ENCODE data around the gene WDR83.
"Not testable (repeated sequence)": the region's sequence is repeated elsewhere in the genome, so short reads cannot be mapped to it uniquely, and the experiment has no call there.

Gene WDR83, protein sequence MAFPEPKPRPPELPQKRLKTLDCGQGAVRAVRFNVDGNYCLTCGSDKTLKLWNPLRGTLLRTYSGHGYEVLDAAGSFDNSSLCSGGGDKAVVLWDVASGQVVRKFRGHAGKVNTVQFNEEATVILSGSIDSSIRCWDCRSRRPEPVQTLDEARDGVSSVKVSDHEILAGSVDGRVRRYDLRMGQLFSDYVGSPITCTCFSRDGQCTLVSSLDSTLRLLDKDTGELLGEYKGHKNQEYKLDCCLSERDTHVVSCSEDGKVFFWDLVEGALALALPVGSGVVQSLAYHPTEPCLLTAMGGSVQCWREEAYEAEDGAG

DNA sequence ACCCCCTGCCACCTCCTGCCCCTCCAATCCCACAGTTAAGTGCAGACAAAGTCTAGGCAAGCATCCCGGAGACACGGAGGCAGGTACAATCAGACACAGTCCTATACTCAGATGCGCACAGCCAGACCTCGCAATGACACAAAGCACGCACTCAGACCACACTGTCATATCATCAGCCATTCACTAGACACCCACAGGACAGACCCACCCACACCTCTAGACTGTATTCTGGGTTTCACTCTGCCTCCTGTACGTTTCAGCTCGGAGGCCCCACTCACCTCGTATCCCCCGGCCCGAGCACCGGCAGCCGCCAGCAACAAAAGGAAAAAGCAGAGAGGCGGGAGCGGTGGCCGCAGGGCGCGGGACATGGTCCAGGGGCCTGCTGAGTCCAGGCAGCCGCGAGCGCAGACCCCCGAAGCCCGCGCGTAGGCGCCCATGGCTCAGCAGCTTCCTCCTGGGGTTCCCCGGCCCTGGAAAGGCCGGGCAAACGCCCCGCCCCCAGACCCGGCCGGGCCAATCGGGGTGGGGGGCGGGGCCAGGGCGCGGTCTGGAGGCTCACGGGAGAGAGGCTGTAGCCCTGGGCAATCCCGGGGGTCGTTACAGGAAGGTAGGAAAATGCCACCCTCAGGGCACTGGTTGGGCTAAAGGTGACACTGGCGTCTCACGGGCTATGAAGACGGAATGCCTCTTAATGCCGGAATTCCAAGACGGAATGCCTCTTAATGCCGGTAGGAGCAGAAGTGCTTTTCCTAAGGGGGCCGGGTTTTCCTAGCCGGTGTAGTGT, at the start of gene WDR83, which contains the start of gene MAN2B1:
TSS of gene WDR83 (plus strand) at position 543 of the 784 bp plus-strand sequence. CDS start 2,984 bp downstream, outside the sequence.
TSS of gene MAN2B1 (minus strand) at position 478 of the 784 bp plus-strand sequence. CDS start at position 437, 41 bp downstream.
- peak; percentile 78 for DNase-seq (ENCODE audit: low spot score)

DNA sequence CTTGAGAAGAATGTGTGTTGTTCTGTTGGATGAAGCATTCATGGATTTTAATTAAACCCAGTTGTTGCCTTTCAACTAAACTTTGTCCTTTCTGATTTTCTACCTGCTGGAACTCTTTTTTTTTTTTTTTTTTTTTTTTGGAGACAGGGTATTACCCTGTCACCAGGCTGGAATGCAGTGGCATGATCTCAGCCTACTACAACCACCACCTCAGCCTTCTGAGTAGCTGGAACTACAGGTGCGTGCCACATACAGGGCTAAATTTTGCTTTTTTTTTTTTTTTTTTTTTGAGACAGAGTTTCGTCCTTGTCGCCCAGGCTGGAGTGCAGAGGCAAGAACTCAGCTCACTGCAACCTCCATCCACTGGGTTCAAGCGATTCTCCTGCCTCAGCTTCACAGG, 49.0 kb upstream of the WDR83 start:
- DNase-seq (ENCODE audit: low spot score), result no peak

DNA sequence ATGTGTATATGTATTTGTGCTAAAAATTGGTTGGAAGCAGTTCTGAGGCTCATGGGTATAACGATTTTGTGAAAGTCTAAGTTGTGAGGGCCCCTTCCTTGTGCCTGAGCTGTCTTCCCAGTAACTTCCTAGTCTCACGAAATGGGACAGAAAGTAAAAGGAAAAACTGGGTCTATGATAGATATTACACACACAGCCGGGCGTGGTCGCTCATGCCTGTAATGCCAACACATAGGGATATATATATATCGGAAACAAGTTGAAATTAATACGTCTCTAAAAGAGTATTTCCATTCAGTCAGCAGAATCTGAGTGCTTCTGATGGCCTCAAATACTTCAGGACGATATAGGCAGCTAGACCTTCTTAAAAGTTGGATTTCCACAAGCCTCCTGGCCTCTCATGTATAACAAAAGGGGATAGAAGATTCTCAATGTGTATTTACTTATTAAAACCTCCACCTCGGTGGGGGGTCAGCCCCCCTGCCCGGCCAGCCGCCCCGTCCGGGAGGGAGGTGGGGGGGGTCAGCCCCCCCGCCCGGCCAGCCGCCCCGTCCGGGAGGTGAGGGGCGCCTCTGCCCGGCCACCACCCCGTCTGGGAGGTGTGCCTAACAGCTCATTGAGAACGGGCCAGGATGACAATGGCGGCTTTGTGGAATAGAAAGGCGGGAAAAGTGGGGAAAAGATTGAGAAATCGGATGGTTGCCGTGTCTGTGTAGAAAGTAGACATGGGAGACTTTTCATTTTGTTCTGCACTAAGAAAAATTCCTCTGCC, 45.2 kb upstream of the WDR83 start:
- not testable (repeated sequence) for DNase-seq (ENCODE audit: low spot score)

DNA sequence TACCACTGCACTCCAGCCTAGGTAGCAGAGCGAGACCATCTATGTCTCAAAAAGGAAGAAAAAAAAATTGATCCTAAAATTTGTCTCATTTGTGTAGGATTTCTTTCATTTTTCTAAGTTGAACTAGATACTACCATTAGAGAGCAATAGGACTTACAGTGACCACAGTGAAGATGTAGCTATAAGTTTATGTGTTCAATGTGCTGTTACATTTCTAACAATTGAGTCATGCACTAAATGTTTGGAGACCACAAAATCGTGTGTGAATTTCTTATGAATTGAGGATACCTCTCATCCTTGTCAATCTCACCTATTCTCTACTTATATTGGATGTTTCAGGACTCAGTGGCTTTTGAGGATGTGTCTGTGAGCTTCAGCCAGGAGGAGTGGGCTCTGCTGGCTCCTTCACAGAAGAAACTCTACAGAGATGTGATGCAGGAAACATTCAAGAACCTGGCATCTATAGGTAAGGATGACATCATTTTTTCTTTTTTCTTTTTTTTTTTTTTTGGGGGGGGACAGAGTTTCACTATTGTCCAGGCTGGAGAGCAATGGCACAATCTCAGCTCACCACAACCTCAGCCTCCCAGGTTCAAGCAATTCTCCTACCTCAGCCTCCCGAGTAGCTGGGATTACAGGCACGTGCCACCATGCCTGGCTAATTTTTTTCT, 43.1 kb upstream of the WDR83 start:
- DNase-seq (ENCODE audit: low spot score), result no peak

DNA sequence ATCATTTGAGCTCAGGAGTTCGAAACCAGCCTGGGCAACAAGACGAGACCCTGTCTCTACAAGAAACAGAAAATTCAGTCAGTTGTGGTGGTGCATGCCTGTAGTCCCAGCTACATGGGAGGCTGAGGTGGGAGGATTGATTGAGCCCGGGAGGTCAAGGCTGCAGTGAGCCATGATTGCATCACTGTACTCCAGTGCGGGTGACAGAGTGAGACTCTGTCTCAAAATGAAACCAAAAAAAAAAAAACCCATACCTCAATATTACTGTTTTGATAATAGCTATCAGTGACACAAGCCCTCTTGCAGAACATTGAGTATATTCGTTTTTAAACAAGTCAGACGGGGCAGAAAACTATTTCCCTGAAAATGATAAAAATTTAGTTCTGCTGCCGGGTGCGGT, 39.6 kb upstream of the WDR83 start:
- no peak for DNase-seq (ENCODE audit: low spot score)

DNA sequence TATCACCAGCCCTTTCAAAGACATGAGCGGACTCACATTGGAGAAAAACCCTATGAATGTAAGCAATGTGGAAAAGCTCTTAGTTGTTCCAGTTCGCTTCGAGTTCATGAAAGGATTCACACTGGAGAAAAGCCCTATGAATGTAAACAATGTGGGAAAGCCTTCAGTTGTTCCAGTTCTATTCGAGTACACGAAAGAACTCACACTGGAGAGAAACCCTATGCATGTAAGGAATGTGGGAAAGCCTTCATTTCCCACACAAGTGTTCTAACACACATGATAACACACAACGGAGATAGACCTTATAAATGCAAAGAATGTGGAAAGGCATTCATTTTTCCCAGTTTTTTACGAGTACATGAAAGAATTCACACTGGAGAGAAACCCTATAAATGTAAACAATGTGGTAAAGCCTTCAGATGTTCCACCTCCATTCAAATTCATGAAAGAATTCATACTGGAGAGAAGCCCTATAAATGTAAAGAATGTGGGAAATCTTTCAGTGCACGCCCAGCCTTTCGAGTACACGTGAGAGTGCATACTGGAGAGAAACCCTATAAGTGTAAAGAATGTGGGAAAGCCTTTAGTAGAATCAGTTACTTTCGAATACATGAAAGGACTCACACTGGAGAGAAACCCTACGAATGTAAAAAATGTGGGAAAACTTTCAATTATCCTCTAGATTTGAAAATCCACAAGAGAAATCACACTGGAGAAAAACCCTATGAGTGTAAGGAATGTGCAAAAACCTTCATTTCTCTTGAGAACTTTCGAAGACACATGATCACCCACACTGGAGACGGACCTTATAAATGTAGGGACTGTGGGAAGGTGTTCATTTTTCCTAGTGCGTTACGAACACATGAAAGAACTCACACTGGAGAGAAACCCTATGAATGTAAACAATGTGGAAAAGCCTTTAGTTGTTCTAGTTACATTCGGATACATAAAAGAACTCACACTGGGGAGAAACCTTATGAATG, 38.3 kb upstream of the WDR83 start:
- DNase-seq (ENCODE audit: low spot score), result no peak

DNA sequence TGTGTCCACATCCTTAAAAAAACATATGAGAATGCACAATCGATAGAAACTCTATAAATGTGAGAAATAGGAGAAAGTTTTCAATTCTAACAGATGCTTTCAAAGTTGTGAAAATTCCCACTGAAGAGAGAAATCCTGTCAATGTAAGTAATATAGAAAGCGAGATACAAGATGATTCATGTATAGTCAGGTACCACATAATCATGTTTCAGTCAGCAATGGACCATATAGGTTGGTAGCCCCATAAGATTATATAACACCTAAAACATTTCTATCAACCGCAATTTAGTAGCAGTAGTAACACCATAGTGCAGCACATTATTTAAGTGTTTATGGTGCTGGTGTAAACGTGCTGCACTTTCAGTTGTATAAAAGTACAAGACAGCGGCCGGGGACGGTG, 37.4 kb upstream of the WDR83 start:
- no peak for DNase-seq (ENCODE audit: low spot score)

DNA sequence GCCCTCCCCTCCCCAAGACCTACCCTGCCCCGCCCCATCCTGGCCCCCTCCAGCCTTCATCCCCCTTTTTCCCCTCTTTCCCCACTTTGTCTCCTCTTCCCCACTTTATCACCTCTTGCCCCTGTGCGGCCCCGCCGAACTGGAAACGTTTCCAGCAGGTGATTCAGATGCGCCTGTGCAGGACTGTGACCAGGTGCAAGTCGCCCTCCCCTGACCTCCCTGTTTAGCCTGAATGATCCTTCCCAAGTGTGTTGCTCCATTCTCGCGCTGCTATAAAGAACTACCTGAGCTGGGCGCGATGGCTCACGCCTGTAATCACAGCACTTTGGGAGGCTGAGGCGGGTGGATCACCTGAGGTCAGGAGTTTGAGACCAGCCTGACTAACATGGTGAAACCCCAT, 30.0 kb upstream of the WDR83 start:
- DNase-seq (ENCODE audit: low spot score), result no peak

DNA sequence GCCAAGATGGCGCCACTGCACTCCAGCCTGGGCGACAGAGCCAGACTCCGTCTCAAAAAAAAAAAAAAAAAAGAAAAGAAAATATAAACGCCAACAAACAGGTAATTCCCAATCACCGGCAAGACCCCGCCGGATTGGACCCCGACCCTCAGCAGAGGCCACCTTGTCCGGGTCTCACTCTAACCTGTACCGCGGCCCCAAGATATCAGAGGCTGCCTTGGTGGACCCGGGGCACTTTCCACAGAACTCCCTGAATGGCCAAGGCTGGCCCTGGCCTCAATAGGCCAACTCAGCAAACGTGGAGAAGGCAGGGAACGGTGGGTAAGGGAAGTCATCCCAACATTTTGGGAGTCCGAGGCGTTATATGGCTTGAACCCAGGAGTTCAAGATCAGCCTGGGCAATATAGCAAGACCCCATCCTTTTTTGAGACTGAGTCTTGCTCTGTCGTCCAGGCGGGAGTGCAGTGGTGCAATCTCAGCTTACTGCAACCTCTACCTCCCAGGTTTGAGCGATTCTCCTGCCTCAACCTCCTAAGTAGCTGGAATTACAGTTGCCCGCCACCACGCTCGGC, 27.9 kb upstream of the WDR83 start:
- DNase-seq (ENCODE audit: low spot score), result no peak

DNA sequence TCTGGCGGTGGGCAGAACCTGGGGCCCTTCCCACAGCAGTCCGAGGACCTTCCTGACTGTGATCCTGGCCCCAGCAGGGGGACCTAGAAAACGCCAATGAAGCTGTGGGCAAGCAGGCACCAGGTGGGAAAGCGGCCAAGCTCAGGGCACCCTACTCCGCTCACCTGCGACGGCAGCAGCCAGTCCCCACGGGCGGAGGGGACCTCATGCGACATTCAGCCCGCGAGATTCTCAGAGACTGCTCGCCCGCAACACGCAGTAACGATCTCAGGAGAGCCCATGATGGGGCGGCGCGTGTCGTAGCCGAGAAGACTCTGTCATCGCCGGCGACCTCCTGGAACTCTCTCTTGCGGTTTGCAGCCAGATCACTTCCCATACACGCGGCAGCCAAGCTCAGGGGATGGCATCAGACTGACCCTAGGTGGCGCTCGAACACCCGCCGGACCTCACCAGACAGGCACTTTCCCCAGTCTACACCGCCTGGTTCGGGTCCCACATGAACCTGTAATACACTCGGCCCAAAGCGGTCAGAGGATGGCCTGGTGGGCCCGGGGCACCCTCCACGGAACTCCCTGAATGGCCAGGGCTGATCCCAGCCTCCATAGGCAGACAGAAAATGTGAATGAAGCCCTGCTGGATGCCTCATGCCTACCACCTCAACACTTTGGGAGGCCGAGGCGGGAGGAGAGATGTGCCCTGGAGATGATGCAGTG, 26.6 kb upstream of the WDR83 start:
- peak; percentile 74 for DNase-seq (ENCODE audit: low spot score)

DNA sequence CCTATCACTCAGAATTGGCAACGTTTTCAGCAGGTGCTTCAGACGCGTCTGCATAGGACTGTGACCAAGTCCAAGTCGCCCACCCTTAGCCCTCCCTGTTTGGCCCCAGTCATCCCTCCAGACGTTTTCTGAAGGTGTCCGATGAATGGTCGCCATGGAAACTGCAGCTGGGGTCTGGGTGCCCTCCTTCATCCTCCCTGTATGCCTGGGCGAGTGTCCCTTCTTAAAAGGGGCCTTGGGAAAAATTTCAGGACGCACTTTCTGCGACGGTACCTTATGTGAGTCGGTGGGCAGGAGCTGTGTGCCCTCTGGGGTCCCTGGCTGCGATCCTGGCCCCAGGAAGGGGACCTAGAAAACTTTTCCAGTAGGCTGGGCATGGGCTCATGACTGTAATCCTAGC, 25.2 kb upstream of the WDR83 start:
- no peak for DNase-seq (ENCODE audit: low spot score)

DNA sequence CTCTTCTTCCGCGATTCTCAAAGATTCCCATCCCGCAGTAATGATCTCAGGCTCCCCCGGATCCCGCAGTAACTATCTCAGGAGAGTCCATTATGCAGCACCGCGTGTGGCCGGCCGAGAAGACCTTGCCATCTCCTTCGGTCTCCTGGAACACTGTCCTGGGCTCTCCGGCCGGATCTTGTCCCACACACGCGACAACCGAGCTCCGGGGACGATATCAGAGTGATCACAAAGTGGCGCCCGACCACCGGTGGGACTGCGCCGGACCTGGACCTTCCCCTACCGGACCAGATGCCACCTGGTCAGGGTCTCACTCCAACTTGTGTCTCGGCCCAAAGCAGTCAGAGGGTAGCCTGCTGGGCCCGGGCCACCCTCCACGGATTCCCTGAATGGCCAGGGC, 24.1 kb upstream of the WDR83 start:
- no peak for DNase-seq (ENCODE audit: low spot score)

DNA sequence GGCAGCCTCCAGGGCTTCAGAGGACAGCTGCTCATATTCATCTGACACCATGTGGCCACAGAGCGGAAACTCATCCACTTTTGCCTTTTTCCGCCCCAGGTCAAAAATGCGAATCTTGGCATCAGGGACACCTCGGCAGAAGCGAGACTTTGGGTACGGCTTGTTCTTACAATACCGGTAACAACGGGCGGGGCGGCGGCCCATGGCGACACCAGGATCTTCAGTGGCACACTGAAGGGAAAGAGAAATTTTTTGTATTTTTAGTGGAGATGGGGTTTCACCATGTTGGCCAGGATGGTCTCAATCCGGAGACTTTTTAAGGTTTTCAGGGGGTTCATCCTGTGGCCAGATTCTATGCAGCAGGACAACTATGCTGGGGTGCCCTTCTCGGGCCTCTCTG, 22.9 kb upstream of the WDR83 start:
- DNase-seq (ENCODE audit: low spot score), result not testable (repeated sequence)

DNA sequence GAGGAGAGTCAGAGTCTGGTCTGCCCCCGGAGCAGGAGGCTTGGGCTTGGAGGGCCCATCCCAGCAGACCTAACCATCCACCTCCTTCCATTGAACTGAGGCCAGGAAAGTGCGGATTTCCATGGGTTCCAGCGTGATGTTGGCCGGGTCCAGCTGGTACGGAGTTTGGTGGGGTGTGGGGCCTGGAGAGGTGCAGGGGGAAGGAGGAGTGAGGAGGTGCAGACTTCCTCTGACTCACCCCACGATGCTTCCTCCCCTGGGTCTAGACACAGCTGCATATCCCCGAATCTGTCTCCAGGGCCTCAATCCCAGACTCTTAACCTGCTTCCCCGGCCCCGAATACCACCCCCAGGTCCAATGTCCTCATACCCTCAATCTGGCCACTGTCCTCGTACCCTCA, 20.1 kb upstream of the WDR83 start:
- no peak for DNase-seq (ENCODE audit: low spot score)

DNA sequence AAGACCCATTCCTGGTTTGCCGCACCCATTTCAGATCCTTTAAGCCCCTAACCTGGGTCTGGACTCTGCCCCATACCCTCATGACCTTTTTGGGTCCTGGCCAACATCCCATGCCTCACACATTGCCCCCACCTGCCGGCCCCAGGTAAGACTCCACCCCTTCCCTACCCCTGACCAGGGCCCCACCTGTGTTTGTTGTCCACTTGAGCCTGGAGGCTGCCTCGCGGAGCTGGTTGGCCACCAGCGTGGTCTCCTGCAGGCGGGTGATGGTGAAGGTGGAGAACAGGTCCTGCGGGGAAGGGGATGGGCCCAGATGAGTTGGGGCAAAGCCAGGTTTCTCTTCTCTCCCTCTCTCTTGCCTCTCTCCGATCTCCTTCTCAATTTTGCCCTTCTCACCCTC, 19.6 kb upstream of the WDR83 start:
- DNase-seq (ENCODE audit: low spot score), result no peak

DNA sequence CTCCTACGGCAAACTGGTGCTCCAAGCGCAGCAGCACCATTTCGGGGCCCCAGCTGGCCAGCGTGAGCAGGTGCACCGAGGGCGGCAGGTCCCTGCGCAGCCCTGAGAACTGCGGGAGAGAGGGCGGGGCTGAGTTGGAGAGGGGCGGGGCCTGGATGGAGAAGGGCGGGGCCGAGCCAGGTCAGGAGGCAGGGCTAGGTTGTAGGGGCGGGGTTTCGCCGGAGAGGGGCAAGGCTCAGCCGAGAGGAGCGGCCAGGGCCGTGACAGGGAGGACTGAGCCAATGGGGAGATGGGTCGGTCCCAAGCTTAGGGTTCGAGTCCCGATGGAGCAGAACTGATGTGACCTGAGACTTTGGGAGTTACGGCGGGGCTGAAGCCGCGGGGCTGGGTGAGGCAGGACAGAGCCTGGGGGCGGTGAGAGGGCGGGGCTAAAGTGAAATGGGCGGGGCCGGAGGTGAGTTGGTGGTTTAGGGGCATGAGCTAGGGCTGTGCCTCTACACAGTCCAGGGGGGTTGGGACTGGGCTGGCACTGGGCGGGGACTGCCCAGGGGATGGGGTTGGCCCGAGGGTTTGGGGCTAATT, 19.0 kb upstream of the WDR83 start:
- DNase-seq (ENCODE audit: low spot score), result peak; percentile 53

DNA sequence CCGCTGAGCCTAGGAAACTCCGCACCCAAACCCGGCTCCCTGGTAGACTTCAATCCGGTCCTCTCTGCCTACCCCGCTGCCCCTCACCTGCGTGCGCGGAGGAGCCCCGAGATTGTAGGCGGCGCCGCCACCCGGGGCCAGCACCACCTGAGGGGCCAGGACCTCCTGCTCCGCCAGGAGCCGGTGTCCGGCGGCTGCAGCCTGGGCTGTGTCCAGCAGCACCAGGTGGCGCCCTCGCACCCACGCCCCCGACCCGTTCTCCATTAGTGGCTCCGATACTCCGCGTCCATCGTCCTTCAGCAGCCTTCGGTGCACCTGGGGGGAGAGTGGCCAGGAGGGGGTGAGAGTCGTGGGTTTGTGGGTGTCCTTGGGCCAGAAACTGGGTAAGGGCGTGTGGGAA, 18.5 kb upstream of the WDR83 start:
- DNase-seq (ENCODE audit: low spot score), result no peak

DNA sequence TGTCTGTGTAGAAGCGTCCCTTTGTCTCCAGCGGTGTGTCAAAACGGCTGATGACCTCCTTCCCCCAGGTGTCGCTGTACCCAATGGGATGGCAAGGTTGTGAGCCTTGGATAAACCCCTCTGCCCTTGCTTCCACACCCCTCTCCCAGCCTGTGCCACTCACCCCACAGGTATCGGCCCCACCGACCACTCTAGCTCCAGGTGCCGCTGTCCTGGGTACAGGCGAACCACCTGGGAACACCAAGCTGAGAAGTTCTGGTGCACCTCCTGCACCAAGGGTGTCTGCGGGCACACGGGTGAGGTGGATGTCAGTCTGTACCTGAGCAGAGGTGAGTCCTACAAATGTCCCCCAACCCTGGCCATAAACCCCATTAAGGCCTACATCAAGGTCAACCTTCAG, 16.7 kb upstream of the WDR83 start:
- no peak for DNase-seq (ENCODE audit: low spot score)

DNA sequence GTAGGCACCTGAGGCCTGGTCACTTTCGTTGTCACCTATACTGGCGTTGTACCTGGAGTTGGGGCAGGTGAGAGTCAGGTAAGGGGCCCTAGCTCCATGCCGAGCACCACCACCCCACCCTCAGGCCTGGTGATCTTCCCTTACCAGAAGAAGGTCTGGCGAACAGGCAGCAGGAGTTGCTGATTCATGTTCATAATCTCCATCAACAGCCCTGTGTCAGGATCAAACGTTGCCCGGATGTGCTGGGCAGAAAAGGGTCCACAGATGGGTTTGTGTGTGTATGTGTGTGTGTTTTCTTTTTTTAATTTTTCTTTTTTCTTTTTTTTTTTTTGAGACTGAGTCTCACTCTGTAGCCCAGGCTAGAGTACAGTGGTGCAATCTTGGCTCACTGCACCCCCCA, 14.4 kb upstream of the WDR83 start:
- no peak for DNase-seq (ENCODE audit: low spot score)

DNA sequence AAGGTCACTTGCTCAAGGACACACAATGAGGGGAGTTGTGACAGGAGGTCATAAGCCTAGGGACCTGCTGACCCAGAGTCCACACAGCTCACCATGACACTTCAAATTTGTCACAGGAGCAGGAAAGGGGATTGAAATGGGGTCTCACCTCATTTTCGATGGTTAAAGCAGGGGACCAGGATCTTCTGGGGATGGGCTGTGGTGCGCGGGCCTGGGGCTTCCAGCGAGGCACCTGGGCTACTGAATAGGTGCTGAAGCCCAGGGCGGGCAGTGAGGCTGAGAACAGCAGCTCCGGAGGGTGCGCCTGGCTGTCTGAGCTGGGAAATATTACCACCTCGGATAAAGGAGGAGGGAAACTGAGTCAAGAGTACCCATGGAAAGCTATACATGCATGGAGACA, 11.1 kb upstream of the WDR83 start:
- no peak for DNase-seq (ENCODE audit: low spot score)

Measured in LoVo (cell line).